Progenitor cell of endocrine pancreas (in vitro differentiated cells): ENCODE measurements around the gene GGTA1. TPM values are rescaled to one million over a fixed set of nuclear protein-coding genes. Genes with fewer than 3 reads are reported as not detected.

Experiments used
- DNase-seq: peaks from one replicate; pipeline ENCODE4 v3.0.0; 2021; ENCODE audit warnings: low spot score; ENCODE audit not compliant: unreplicated experiment
- H3K27ac Mint-ChIP-seq: 2 replicates; pipeline ENCODE4 v1.8.0; 2021; ENCODE audit warnings: mild to moderate bottlenecking, moderate library complexity, mixed read lengths
- H3K27me3 Mint-ChIP-seq: 2 replicates; pipeline ENCODE4 v1.8.0; 2021; ENCODE audit warnings: mixed read lengths
- H3K36me3 Mint-ChIP-seq: 2 replicates; pipeline ENCODE4 v1.8.0; 2022; ENCODE audit warnings: mixed read lengths; ENCODE audit not compliant: insufficient read depth
- H3K4me1 Mint-ChIP-seq: 2 replicates; pipeline ENCODE4 v1.8.0; 2021; ENCODE audit warnings: low read depth, mixed read lengths
- H3K4me3 Mint-ChIP-seq: 2 replicates; pipeline ENCODE4 v1.8.0; 2021; ENCODE audit warnings: low read depth, mild to moderate bottlenecking, moderate library complexity, mixed read lengths
- H3K9me3 Mint-ChIP-seq: 2 replicates; pipeline ENCODE4 v1.8.0; 2021; ENCODE audit warnings: low read depth, mixed read lengths
- total RNA-seq: library from RNA; stranded (reverse); gene quantifications from 2 replicates; pipeline ENCODE4 v1.2.1, GENCODE V29; 2021
- TF ChIP-seq, protein P1 (sequence below): fragments of 200-600 bp; sonication (generic); IDR thresholded peaks from one replicate; pipeline ENCODE4 v1.5.0; 2021; ENCODE audit warnings: antibody characterized with exemption, mild to moderate bottlenecking; ENCODE audit not compliant: unreplicated experiment

Gene GGTA1
- total RNA-seq, 1 donor from 2014 or later: not detected

DNA sequence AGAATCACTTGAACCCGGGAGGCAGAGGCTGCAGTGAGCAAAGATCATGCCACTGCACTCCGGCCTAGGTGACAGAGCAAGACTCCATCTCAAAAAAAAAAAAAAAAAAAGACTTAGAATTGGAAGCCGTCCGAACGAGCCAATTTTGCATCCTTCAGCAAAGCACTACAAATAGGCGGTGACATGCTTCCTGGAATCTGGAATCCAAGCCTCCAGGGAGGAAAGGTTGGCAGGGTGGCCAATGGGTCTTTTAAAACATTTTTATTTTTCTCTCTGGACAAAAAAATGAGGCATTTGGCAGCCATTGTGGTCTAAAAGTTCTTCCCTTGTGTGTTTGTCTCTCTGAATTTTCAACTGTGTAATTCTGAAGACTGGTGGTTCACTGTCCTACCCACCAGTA, 26.4 kb downstream of the GGTA1 start:
- H3K4me1 Mint-ChIP-seq: no peaks in the 10 kb centered on the region
- H3K27me3 Mint-ChIP-seq: peaks cover 58% of the 10 kb centered on the region
- TF ChIP-seq, protein P1, sequence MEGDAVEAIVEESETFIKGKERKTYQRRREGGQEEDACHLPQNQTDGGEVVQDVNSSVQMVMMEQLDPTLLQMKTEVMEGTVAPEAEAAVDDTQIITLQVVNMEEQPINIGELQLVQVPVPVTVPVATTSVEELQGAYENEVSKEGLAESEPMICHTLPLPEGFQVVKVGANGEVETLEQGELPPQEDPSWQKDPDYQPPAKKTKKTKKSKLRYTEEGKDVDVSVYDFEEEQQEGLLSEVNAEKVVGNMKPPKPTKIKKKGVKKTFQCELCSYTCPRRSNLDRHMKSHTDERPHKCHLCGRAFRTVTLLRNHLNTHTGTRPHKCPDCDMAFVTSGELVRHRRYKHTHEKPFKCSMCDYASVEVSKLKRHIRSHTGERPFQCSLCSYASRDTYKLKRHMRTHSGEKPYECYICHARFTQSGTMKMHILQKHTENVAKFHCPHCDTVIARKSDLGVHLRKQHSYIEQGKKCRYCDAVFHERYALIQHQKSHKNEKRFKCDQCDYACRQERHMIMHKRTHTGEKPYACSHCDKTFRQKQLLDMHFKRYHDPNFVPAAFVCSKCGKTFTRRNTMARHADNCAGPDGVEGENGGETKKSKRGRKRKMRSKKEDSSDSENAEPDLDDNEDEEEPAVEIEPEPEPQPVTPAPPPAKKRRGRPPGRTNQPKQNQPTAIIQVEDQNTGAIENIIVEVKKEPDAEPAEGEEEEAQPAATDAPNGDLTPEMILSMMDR: no peak
- no peaks in the 10 kb centered on the region for H3K36me3 Mint-ChIP-seq
- DNase-seq: no peak
- no peak overlapping the region for H3K4me3 Mint-ChIP-seq
- H3K27ac Mint-ChIP-seq: no peak overlapping the region
- H3K9me3 Mint-ChIP-seq: no peaks in the 10 kb centered on the region

- TF ChIP-seq, protein P1: no peak
- Mint-ChIP-seq H3K4me3 (no peak overlapping the region), H3K27ac (no peak overlapping the region), H3K9me3 (no peaks in the 10 kb centered on the region), H3K4me1 (no peaks in the 10 kb centered on the region), H3K27me3 (peaks cover 56% of the 10 kb centered on the region), H3K36me3 (no peaks in the 10 kb centered on the region)
- no peak for DNase-seq
Measured at GRCh38 chr9:121472446-121472845, 27.2 kb downstream of the GGTA1 start.

DNA sequence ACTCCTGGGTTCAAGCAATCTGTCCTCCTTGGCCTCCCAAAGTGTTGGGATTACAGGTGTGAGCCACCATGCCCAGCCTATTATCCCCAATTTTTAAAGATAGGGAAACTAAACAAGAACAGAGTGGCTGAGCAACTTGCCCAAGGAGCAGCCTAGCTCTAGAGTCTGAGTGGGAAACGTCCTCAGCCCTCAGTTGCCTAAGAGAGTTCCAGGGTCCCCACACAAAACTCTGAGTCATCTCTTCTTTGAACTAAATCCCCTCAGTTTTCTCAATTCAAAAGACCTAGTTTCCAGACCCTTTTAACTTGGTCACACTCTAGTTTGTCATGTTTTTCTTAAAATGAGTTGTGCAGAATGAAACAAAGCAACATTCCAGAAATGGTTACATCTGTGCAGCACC, 33.5 kb downstream of the GGTA1 start:
- no peak overlapping the region for H3K27ac Mint-ChIP-seq
- no peaks in the 10 kb centered on the region for H3K9me3 Mint-ChIP-seq
- H3K27me3 Mint-ChIP-seq: peaks cover 43% of the 10 kb centered on the region
- DNase-seq: no peak
- no peak overlapping the region for H3K4me3 Mint-ChIP-seq
- H3K36me3 Mint-ChIP-seq: no peaks in the 10 kb centered on the region
- H3K4me1 Mint-ChIP-seq: no peaks in the 10 kb centered on the region
- TF ChIP-seq, protein P1: no peak

DNA sequence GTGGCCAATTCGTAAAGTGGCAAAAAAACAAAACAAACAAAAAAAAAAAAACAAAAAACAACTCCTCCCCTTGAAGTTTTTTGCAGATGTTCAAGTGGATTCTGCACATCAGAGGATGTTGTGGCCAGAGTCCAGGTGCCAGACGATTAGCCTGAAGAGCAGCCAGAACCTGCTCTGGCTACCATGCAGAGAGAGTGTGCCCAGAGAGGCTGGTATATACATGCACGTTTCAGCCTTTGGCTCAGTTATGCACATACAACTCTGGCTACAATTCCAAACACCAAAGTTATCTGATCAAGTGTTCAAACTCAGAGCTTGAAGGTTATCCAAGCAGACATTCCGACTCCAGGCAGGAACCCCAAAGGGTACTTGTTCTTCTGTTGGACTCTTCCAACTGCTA, 34.7 kb downstream of the GGTA1 start:
- Mint-ChIP-seq H3K9me3 (no peaks in the 10 kb centered on the region), H3K4me3 (no peak overlapping the region), H3K36me3 (no peaks in the 10 kb centered on the region), H3K27me3 (peaks cover 42% of the 10 kb centered on the region), H3K27ac (no peak overlapping the region), H3K4me1 (no peaks in the 10 kb centered on the region)
- DNase-seq: no peak
- TF ChIP-seq, protein P1: no peak

- Mint-ChIP-seq H3K36me3 (no peaks in the 10 kb centered on the region), H3K27me3 (peaks cover 38% of the 10 kb centered on the region), H3K4me3 (no peak overlapping the region), H3K9me3 (no peaks in the 10 kb centered on the region), H3K27ac (no peak overlapping the region), H3K4me1 (no peaks in the 10 kb centered on the region)
- TF ChIP-seq, protein P1: peak; percentile 58
- DNase-seq: peak; percentile 16
Measured at GRCh38 chr9:121463026-121463807, 36.4 kb downstream of the GGTA1 start.
